KOPT-K1 (cell line): Measurements from ENCODE around the gene TXNL4B.

Experiments
- H3K27ac ChIP-seq: fragments of 200-600 bp; sonication (generic); 2 replicates; pipeline ENCODE4 v1.5.1; 2016; ENCODE audit warnings: antibody characterized with exemption, mild to moderate bottlenecking, low read depth, low read length; ENCODE audit not compliant: poor library complexity, severe bottlenecking
- H3K36me3 ChIP-seq: fragments of 200-600 bp; sonication (generic); 2 replicates; pipeline ENCODE4 v1.5.1; 2017; ENCODE audit warnings: antibody characterized with exemption, mild to moderate bottlenecking, low read length, moderate library complexity; ENCODE audit not compliant: insufficient read depth
- H3K9me3 ChIP-seq: fragments of 200-600 bp; sonication (generic); 2 replicates; pipeline ENCODE4 v1.5.1; 2017; ENCODE audit warnings: antibody characterized with exemption, low read length, mild to moderate bottlenecking; ENCODE audit not compliant: insufficient read depth, poor library complexity, severe bottlenecking

Gene TXNL4B

DNA sequence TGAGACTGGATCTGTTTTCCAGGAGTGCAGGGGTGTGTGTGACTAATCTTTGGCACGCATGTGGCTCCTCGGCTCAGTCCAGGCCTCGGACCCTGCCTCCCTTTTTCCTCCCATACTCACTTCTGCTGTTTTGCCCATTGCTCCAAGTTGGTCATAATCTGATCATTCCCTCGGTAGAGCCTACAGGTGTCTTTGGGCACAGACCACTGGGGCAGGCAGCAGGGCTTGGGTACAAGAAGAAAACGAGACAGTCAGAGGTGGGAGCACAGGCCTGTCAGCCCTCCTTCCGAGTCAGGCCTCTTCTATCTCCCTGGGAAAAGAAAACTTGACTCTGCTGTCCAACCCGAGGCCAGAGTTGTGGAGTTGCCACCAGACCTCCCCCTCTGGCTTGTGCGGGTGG is 30.0 kb upstream of the TXNL4B start:
- Histone ChIP-seq H3K9me3 (no peaks in the 10 kb centered on the region), H3K27ac (no peak overlapping the region), H3K36me3 (no peaks in the 10 kb centered on the region)

DNA sequence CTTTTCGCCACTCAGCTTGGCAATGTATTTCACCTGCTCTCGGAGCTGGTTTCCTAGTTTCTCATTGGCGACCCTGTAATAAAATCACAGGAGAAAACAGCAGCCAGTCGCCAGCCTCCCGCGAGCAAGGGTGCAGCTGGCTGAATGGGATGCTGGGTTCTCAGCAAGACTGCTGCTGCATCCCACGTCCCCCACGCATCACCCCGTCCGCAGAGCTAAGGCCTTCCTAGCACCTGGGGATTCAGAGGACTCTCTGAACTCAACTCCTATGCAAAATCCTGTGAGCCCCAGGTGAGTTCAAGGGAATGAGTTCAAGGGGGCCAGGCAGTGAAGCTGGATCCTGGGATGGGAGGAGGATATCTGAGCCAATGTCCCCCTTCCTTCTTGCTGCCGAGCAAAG is 29.5 kb upstream of the TXNL4B start:
- no peak overlapping the region for H3K27ac ChIP-seq
- H3K9me3 ChIP-seq, result no peaks in the 10 kb centered on the region
- no peaks in the 10 kb centered on the region for H3K36me3 ChIP-seq

DNA sequence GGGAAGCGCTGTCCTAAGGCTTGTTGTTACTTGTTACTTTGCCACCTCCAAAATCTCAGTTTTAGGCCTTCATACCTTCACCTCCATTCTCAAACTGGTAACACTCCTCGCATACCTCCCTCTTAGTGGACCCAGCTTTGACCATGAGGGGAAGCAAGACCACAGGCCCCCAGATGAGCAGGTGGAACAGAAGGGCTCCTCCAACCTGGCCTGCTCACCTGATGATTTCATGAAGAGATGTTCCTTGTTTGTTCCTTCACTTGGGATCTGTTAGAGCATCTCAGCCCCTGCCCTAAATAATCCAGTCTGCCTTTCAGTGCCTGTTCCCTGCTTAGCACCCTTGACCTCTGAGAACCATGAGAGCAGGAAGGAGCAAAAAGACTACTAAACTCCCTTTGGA is 28.9 kb upstream of the TXNL4B start:
- Histone ChIP-seq H3K36me3 (no peaks in the 10 kb centered on the region), H3K9me3 (no peaks in the 10 kb centered on the region), H3K27ac (no peak overlapping the region)

DNA sequence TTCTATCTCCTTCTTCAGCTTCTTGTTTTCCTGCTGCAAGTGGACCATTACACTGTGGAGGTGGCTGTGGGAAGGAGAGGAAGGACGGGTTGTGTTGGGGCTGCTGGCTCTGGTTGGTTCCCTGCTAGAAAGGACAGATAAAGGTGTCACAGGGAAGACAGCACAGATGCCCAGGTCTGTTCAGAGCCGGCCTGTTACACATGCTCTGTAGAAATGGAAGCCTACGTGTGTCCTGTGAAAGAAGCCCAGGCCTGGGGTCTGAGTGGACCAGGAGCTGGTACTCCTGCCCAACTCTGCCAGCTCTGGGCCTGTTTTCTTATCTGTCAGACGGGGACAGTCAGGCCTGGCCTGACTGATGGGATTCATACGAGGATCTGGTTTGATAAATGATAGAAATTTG is 26.6 kb upstream of the TXNL4B start:
- Histone ChIP-seq H3K27ac (no peak overlapping the region), H3K36me3 (no peaks in the 10 kb centered on the region), H3K9me3 (no peaks in the 10 kb centered on the region)

DNA sequence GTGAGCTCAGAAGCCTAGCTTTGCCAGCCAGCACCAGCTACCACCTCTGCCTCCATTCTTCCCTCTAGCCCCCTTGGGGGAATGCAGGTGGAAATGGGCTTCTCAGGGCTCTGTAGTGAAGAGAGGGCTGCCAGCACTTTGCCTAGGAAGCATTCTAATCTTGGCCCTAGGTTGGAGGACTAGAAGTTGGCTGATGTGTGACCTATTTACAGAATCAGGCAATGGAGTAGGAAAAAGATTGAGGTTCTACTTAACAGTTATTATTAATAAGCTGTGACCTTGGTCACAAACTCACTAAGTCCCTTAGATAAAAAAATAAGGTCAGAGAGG is 20.2 kb upstream of the TXNL4B start:
- Histone ChIP-seq H3K36me3 (peaks cover 49% of the 10 kb centered on the region), H3K9me3 (no peaks in the 10 kb centered on the region), H3K27ac (no peak overlapping the region)

DNA sequence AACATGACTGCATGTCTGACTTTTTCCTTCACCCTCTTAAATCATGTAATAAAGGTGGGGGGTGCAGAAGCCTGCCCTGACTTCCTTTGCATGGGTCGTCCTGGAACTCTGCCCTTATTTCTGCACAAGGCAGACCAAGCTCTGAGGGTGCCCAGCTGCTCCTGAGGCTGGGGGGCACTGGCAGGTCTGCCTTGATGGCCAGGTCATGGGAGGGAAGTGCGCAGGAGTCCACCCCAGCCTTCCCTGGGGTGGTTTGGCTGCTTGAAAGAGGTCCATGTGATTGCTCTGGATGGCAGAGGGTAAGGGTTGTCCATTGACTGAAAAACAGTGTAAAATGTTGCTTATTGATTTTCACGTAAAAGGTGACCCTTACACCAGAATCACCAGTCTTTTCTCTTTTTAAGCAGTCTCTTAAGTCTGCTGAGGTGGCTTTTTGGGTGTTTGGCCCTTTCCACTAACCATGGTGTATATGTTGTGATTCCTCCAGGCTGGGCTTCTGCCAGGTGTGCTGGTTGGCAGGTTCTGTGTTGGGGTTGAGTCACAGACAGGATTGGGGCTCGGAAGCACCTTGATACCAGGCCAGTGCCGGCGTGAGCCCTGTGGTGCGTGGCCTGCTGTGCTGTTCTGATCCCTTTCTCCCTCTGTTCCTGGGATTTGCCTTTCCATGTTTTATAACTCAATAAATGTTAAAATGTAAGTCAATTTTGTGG is 19.6 kb upstream of the TXNL4B start:
- Histone ChIP-seq H3K27ac (no peak overlapping the region), H3K36me3 (peaks cover 54% of the 10 kb centered on the region), H3K9me3 (no peaks in the 10 kb centered on the region)

DNA sequence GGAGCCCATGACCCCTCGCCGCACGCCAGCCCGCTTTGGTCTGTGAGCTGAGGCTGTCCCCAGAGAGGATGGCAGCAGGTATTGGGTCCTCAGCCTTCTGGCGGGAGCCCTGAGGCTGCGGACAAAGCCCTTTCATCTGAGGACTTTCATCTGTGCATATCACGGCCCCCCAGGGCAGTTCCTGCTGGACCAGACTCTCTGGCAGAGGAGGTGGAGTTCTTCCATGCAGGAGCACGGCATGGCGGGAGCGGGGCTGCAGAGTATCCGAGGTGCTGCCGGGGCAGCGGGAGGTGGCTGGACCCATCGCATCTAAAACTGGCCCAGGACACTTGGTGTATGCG is 19.0 kb upstream of the TXNL4B start:
- Histone ChIP-seq H3K36me3 (peaks cover 60% of the 10 kb centered on the region), H3K27ac (no peak overlapping the region), H3K9me3 (no peaks in the 10 kb centered on the region)

DNA sequence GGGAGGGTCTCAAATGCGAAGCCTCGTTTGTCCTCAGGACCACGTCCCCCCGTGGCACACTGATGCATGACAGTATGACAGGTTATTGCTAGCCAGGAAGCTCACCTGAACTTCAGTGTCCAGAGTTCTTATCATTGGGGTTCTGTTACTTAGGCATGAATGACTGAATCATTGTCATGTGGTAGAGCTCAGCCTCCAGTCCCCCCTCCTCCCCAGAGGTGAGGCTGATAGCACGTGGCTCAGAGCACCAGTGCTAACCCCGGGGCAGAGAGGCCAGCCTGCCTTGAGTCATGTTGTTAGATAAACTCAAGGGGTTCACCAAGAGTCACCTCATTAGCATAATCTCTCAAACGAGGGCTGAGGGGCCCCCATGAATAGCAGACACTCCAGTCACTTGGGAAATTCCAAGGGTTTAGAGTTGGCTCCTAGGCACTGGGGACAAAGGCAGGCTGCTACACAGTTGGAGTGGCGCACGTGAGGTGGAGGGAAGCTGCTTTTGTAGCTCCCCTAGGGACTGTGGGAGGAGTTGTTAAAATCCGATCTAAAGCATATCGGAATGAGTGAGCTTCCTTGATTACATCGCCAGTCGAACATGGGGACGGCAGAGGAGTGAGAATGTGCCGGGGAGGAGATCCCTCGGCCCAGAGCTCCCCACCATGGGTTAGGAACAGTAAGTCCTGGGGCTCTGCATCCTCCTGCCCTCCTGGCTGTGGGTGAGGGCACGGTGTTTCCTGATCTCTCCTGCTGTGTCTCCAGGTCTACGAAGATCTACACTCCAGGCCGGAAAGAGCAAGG is 18.4 kb upstream of the TXNL4B start:
- Histone ChIP-seq H3K27ac (no peak overlapping the region), H3K9me3 (no peaks in the 10 kb centered on the region), H3K36me3 (peaks cover 66% of the 10 kb centered on the region)

DNA sequence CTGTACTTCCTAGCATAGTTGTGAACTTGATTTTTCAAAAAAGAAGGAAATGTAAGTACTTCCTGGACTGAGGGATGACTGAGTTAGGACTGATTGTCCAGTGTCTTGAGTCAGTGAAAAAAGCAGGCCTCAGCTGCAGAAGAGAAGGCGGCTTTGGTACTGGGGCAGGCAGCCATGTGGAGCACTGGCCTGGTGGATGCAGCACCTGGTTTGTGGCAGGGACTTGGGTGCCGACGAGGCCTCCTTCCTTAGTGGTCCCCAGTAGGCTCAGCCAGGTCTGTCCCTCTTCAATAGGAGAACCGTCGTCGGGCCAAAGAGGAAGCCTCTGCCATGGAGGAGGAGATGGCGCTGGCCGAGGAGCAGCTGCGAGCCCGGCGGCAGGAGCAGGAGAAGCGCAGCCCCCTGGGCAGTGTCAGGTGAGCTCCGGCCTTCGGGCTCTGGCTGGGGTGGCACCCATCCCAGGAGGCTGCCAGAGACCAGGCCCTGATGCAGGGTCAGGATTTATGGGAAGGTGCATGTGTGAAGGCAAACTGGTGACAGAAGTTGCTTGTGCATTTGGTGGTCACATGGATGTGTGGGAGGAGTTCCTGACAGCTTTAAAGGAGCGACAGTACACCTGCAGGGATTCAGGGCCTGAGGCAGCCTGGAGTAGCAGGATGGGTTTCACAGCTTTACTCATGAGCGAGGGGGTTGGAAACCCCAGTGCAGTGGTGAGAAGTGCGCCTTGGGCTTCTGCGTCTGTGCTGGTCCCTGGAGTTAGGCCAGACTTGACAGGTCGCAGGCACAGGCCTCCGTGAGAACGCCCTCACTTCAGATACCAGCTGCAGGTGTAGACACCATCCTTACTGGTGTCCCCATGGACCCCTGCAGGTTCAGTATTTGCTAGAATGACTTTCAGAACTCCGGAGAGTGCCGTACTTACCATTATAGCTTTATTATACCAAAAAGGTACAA is 17.5 kb upstream of the TXNL4B start:
- Histone ChIP-seq H3K36me3 (peaks cover 75% of the 10 kb centered on the region), H3K9me3 (no peaks in the 10 kb centered on the region), H3K27ac (no peak overlapping the region)

DNA sequence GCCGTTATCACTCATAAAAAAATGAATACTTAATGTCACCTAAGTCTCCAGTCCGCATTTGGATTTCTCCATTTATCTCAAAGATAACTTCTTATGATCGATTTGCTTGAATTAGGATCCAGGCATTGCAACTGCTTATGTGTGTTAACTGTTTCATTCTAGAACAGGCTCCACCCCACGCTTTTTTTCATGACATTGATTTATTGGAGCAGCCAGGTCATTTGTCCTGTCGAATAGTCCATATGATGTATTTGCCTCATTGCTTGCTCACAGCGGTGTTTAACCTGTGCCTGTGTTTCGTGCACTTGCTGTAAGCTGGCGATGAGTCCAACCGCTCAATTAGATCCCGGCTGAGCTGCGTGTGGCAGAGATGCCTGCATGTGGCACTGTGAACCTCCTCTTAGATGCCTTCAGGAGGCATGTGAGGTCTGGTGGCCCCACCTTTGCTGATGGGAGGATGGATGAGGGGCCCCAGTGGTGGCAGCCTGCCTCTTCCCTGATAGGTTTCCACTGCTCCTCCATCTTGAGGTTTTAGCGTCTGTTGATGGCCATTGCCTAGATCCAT is 16.6 kb upstream of the TXNL4B start:
- no peak overlapping the region for H3K27ac ChIP-seq
- no peaks in the 10 kb centered on the region for H3K9me3 ChIP-seq
- H3K36me3 ChIP-seq, result peaks cover 84% of the 10 kb centered on the region

DNA sequence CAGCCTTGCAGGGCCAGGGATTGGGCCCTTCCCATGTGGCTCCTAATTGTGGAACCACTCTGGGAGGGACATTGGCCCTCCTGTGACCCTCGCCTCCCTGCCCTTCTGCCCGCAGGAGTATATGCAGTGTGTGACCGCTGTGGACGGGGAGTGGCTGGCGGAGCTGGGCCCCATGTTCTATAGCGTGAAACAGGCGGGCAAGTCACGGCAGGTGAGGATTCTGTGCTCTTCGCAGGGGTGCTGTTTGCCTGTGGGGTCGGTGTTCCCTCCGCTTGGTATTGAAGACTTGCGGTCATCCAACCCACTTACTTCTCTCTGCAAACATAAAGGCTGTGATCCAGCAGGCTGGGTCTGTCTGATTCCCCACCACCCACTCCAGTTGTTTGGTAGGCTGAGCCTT is 15.9 kb upstream of the TXNL4B start:
- peaks cover 92% of the 10 kb centered on the region for H3K36me3 ChIP-seq
- no peaks in the 10 kb centered on the region for H3K9me3 ChIP-seq
- no peak overlapping the region for H3K27ac ChIP-seq

DNA sequence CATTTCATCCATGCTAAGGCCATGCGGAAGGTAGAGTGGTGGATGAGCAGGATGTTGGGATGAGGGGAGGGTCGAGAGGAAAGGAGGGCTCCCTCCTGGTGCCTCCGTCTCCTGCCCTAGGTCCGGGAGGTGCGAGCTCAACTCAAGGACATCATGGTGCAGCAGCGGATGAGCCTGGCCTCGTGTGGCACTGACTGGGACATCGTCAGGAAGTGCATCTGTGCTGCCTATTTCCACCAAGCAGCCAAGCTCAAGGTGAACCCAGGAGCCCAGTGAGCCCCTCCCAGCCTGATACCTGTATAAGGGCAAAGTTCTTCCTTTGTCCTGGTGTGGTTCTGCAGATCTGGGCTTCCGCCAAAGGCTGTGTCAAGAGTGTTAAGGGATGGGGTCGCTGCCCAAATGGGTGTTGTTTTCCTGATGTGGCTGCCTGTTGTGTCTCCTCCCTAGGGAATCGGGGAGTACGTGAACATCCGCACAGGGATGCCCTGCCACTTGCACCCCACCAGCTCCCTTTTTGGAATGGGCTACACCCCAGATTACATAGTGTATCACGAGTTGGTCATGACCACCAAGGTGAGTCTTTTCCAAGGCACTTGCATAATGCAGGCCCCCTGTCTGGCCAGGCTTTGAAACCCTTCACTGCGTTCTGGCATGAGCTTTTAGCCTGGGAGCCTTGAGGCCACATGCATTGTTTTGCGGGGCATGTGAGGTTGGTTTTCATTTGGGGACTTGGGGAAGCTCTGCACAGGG is 15.1 kb upstream of the TXNL4B start:
- H3K9me3 ChIP-seq, result no peaks in the 10 kb centered on the region
- H3K36me3 ChIP-seq, result peaks cover 99% of the 10 kb centered on the region
- H3K27ac ChIP-seq, result no peak overlapping the region

DNA sequence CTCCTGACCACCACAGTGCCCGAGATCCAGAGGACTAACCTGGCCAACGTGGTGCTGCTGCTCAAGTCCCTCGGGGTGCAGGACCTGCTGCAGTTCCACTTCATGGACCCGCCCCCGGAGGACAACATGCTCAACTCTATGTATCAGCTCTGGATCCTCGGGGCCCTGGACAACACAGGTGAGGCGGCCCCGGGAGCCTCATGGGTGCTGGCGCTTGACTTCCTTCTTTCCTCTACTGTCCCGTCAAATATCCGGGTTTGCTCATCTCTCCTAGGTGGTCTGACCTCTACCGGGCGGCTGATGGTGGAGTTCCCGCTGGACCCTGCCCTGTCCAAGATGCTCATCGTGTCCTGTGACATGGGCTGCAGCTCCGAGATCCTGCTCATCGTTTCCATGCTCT is 14.0 kb upstream of the TXNL4B start:
- no peaks in the 10 kb centered on the region for H3K9me3 ChIP-seq
- H3K27ac ChIP-seq, result no peak overlapping the region
- H3K36me3 ChIP-seq, result peaks cover 100% of the 10 kb centered on the region

DNA sequence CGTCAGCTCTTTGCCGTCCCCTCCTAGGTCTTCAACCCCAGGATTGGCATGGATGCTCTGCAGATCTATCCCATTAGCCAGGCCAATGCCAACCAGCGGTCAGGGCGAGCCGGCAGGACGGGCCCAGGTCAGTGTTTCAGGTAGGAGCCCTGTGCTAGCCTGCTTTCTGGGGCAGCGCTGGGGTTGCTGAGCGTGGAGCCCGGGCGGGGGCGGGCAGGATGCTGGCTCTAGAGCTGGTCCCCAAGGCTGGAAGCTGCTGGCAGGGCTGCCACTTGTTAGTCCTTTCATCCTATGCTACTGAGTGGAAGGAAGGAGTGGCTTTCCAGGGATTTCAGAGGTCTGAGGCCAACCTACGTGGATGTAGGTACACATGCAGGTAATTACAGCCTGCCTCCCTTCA is 12.6 kb upstream of the TXNL4B start:
- Histone ChIP-seq H3K36me3 (peaks cover 100% of the 10 kb centered on the region), H3K9me3 (no peaks in the 10 kb centered on the region), H3K27ac (no peak overlapping the region)
